HS-27A (cell line): Measurements from ENCODE around the gene PPDPF.

Experiments
- DNase-seq: peaks from one replicate; pipeline ENCODE4 v3.0.0-alpha.2; 2012; ENCODE audit warnings: low read depth, missing footprints

Gene PPDPF

GRCh38 chr20:63487781-63488241 lies 32.8 kb upstream of the PPDPF start:
- no peak for DNase-seq

GRCh38 chr20:63488315-63489251 lies 32.0 kb upstream of the PPDPF start:
- DNase-seq = no peak

GRCh38 chr20:63490416-63490815 lies 30.1 kb upstream of the PPDPF start:
- no peak for DNase-seq

- DNase-seq = no peak
Measured at GRCh38 chr20:63491078-63491477, 29.5 kb upstream of the PPDPF start.

- DNase-seq = no peak
Measured at GRCh38 chr20:63491635-63492230, 28.8 kb upstream of the PPDPF start.

- no peak for DNase-seq
Measured at GRCh38 chr20:63492518-63492917, 28.0 kb upstream of the PPDPF start.

GRCh38 chr20:63492982-63493381 lies 27.6 kb upstream of the PPDPF start:
- no peak for DNase-seq

GRCh38 chr20:63493563-63494020 lies 27.0 kb upstream of the PPDPF start:
- no peak for DNase-seq

GRCh38 chr20:63494084-63494419 lies 26.5 kb upstream of the PPDPF start:
- DNase-seq = no peak

- no peak for DNase-seq
Measured at GRCh38 chr20:63494420-63495166, 26.0 kb upstream of the PPDPF start.

- DNase-seq = no peak
Measured at GRCh38 chr20:63495167-63495720, 25.3 kb upstream of the PPDPF start.

- DNase-seq = no peak
Measured at GRCh38 chr20:63495741-63496595, 24.6 kb upstream of the PPDPF start.

GRCh38 chr20:63496596-63497120 lies 23.9 kb upstream of the PPDPF start:
- DNase-seq = no peak

GRCh38 chr20:63497138-63497945 lies 23.2 kb upstream of the PPDPF start:
- DNase-seq = no peak

- DNase-seq = no peak
Measured at GRCh38 chr20:63497946-63498935, 22.3 kb upstream of the PPDPF start.

GRCh38 chr20:63498960-63499337 lies 21.6 kb upstream of the PPDPF start, which contains the start of gene EEF1A2:
Gene EEF1A2 (minus strand): TSS chr20:63499083. CDS start chr20:63497763, 1,320 bp downstream.
- DNase-seq = no peak

- DNase-seq = no peak
Measured at GRCh38 chr20:63499338-63499969, 21.1 kb upstream of the PPDPF start.

- DNase-seq = no peak
Measured at GRCh38 chr20:63500151-63500901, 20.2 kb upstream of the PPDPF start.
